ENCODE data around the gene LRRC32. TPM values are rescaled to one million over a fixed set of nuclear protein-coding genes. Genes with fewer than 3 reads are reported as not detected.

Gene LRRC32
- total RNA-seq, 1 donor from 2014 or later, result 66.3 TPM

DNA sequence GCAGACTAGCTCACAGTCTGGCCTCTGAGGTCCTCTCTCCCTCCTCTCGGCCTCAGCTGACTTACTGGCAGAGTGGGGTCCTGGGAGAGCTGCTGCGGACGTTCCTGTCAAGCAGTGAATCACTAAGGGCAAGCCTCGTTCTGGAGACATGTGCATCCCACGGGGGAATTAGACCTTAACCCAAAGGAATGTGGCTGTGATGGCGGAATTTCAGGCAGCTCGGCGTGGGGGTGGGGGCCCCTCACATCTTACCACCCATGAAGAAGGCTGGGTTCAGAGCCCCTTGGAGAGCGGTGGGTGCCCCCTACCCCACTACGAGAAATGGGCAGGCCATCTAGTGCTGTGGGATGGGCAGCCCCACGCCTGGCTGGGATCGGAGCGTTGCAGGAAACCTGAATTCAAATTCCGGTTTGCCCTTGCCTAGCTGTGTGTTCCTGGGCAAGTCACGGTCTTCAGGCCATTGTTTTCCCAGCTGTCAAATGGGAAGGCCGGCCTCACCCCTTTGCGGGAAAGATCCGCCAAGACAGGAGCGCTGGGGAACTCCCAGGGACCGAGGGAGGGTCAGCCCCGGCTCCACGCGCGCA is 554 bp downstream of the LRRC32 start:
- intact Hi-C loops (cut with DNase I), result loop anchor here (10.0 kb wide), 1 partner anchor 65 kb away; no protein-coding TSS in a partner anchor
- Histone ChIP-seq H3K36me3 (no peaks in the 10 kb centered on the region), H3K4me3 (peak overlapping the region; percentile 62 to 87), H3K27me3 (no peaks in the 10 kb centered on the region), H3K27ac (peak overlapping the region; percentile 86), H3K9me3 (no peaks in the 10 kb centered on the region), H3K4me1 (peaks cover 61% of the 10 kb centered on the region)
- no peak for DNase-seq (ENCODE audit: extremely low spot score in 2 of 2)
- TF ChIP-seq POLR2A (IDR thresholded peaks at IDR 0.05) (no peak), POLR2AphosphoS5 (IDR thresholded peaks at IDR 0.05; ENCODE audit: insufficient read depth in 1 of 2, low read depth in 1 of 2) (peak in 1 of 2 donors; percentile 71)

- peaks cover 61% of the 10 kb centered on the region for H3K4me1 ChIP-seq
- intact Hi-C loops (cut with DNase I), result no loop called here
- no peaks in the 10 kb centered on the region for H3K9me3 ChIP-seq
- no peak for DNase-seq (ENCODE audit: extremely low spot score in 2 of 2)
- no peaks in the 10 kb centered on the region for H3K36me3 ChIP-seq
- H3K4me3 ChIP-seq, result peak overlapping the region; percentile 62 to 87
- peak overlapping the region; percentile 86 for H3K27ac ChIP-seq
- no peak for TF ChIP-seq POLR2AphosphoS5 (IDR thresholded peaks at IDR 0.05; ENCODE audit: insufficient read depth in 1 of 2, low read depth in 1 of 2)
- TF ChIP-seq POLR2A (IDR thresholded peaks at IDR 0.05), result no peak
- no peak for TF ChIP-seq CTCF (IDR thresholded peaks at IDR 0.05)
- H3K27me3 ChIP-seq, result no peaks in the 10 kb centered on the region
These were observed 2.0 kb downstream of the LRRC32 start for GRCh38 chr11:76668362-76669155.

GRCh38 chr11:76667856-76668255 is 2.7 kb downstream of the LRRC32 start:
- peak overlapping the region; percentile 86 for H3K27ac ChIP-seq
- no peaks in the 10 kb centered on the region for H3K27me3 ChIP-seq
- no peaks in the 10 kb centered on the region for H3K9me3 ChIP-seq
- no peaks in the 10 kb centered on the region for H3K36me3 ChIP-seq
- intact Hi-C loops (cut with DNase I), result no loop called here
- H3K4me1 ChIP-seq, result peaks cover 59% of the 10 kb centered on the region
- DNase-seq (ENCODE audit: extremely low spot score in 2 of 2), result no peak
- H3K4me3 ChIP-seq, result peak overlapping the region; percentile 20 to 62
- TF ChIP-seq POLR2A (IDR thresholded peaks at IDR 0.05) (no peak), CTCF (IDR thresholded peaks at IDR 0.05) (no peak), POLR2AphosphoS5 (IDR thresholded peaks at IDR 0.05; ENCODE audit: insufficient read depth in 1 of 2, low read depth in 1 of 2) (no peak)

DNA sequence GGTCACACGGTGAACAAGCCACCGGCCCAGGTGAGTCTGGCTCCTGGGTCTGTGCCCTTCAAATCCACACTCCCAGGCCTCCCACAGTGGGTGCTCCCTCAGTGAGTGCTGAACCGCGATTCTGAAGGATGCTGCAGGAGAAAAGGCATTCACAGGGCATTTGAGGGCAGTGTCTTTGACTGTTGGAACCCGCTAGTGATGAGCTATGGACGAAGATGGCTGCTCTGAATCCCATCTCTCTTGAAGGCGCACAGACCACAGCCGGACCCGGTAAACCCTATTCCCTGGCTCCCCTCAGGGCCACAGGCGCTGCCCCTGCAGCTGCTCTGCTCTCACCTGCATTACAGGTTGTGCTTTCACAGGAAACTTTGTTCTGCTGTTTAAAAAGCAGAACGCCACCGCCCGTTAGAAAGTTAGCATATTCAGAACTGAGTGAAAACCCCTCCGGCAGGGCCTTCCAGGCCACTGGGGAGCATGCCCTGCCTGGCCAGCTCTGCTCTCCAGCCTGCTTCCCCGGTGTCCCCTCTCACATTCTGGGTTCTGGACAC is 3.2 kb downstream of the LRRC32 start:
- no peaks in the 10 kb centered on the region for H3K27me3 ChIP-seq
- H3K9me3 ChIP-seq, result no peaks in the 10 kb centered on the region
- peak overlapping the region; percentile 86 for H3K27ac ChIP-seq
- H3K36me3 ChIP-seq, result no peaks in the 10 kb centered on the region
- intact Hi-C loops (cut with DNase I), result no loop called here
- DNase-seq (ENCODE audit: extremely low spot score in 2 of 2), result no peak
- peak overlapping the region; percentile 20 to 62 for H3K4me3 ChIP-seq
- peaks cover 54% of the 10 kb centered on the region for H3K4me1 ChIP-seq
- TF ChIP-seq POLR2A (IDR thresholded peaks at IDR 0.05) (no peak), POLR2AphosphoS5 (IDR thresholded peaks at IDR 0.05; ENCODE audit: insufficient read depth in 1 of 2, low read depth in 1 of 2) (no peak), CTCF (IDR thresholded peaks at IDR 0.05) (no peak)

- DNase-seq (ENCODE audit: extremely low spot score in 2 of 2), result no peak
- intact Hi-C loops (cut with DNase I), result no loop called here
- H3K4me3 ChIP-seq, result peak overlapping the region in 1 of 2 donors; percentile 62
- peak overlapping the region; percentile 86 for H3K27ac ChIP-seq
- H3K4me1 ChIP-seq, result peaks cover 50% of the 10 kb centered on the region
- no peaks in the 10 kb centered on the region for H3K9me3 ChIP-seq
- no peaks in the 10 kb centered on the region for H3K27me3 ChIP-seq
- no peak for TF ChIP-seq POLR2AphosphoS5 (IDR thresholded peaks at IDR 0.05; ENCODE audit: insufficient read depth in 1 of 2, low read depth in 1 of 2)
- TF ChIP-seq POLR2A (IDR thresholded peaks at IDR 0.05), result no peak
- no peak for TF ChIP-seq CTCF (IDR thresholded peaks at IDR 0.05)
- H3K36me3 ChIP-seq, result no peaks in the 10 kb centered on the region
These were observed 3.7 kb downstream of the LRRC32 start for GRCh38 chr11:76666830-76667229.

Measured in vagina (tissue), 2 donors.